Thyroid gland (tissue), 4 donors: ENCODE data around the gene ZNF219.

Experiments
- CTCF ChIP-seq, 6 experiments: fragments of 200-600 bp in 3 of 6; fragments of 450-650 bp in 3 of 6; sonication (generic) in 3 of 6; IDR thresholded peaks; one replicate each; pipeline ENCODE4 v1.5.1; 2016 to 2019; ENCODE audit warnings: antibody characterized with exemption in 6 of 6, mild to moderate bottlenecking in 2 of 6, inconsistent platforms in 1 of 6, moderate library complexity in 1 of 6
- POLR2A ChIP-seq, 2 donors: fragments of 450-650 bp; IDR thresholded peaks; one replicate each; pipeline ENCODE4 v1.6.1; 2017; ENCODE audit warnings: antibody characterized with exemption in 2 of 2, mild to moderate bottlenecking in 2 of 2, moderate library complexity in 1 of 2

DNA sequence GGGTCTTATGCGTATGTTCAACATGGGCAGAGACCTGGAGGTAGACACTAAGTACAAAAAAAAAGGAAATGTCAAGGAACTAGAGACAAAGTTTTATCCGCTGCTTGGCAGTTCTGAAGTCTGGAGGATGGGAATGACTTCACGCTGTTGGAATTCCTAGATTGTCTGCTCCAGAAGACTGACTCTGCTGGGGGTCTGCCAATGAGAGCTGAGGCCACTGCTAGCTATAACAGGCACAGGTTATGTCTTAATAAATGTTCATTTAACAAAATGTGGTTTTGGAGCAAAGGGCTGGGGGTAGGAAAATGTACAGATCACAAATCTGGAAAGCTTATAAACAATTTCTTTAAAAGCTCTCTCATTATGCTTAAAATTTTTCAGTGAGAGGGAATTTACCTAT lies 35.0 kb downstream of the ZNF219 start:
- TF ChIP-seq CTCF (IDR thresholded peaks at IDR 0.05) (peak in 1 of 6 experiments; percentile 8), POLR2A (IDR thresholded peaks at IDR 0.05) (no peak)
